Esophagus muscularis mucosa (tissue), 4 donors: ENCODE data around the gene PRKN.

Experiments used
- CTCF ChIP-seq, 3 experiments: fragments of 200-600 bp in 2 of 3; fragments of 450-650 bp in 1 of 3; sonication (generic) in 2 of 3; IDR thresholded peaks; one replicate each; pipeline ENCODE4 v1.5.1; 2017 to 2019; ENCODE audit warnings: antibody characterized with exemption in 3 of 3, mild to moderate bottlenecking in 2 of 3, moderate library complexity in 1 of 3
- EP300 ChIP-seq: sonication (generic); formaldehyde crosslinking; IDR thresholded peaks from one replicate; pipeline ENCODE4 v1.6.1; 2017; ENCODE audit warnings: antibody characterized with exemption
- POLR2A ChIP-seq: fragments of 450-650 bp; IDR thresholded peaks from one replicate; pipeline ENCODE4 v1.6.1; 2017; ENCODE audit warnings: antibody characterized with exemption, moderate library complexity, mild to moderate bottlenecking, low read depth

- TF ChIP-seq POLR2A: no peak
- no peak for TF ChIP-seq CTCF (IDR thresholded peaks at IDR 0.05)
- no peak for TF ChIP-seq EP300
Measured at GRCh38 chr6:162602759-162603158, 124.8 kb downstream of the PRKN start.
